Fibroblast of skin of abdomen (primary cell): ENCODE measurements around the gene FOXE3. TPM values are rescaled to one million over a fixed set of nuclear protein-coding genes. Genes with fewer than 3 reads are reported as not detected.

Experiments
- DNase-seq: peaks from one replicate; pipeline ENCODE4 v3.0.0-alpha.2; 2013
- polyA plus RNA-seq, 2 experiments: library from polyadenylated mRNA; unstranded; fragments of 120-200 nt; gene quantifications; one replicate each; pipeline ENCODE4 v1.2.1, GENCODE V29; 2013; ENCODE audit not compliant: insufficient read length in 2 of 2

FOXE3 gene
- not detected for polyA plus RNA-seq (2013, experiment 1 of 2; ENCODE audit: insufficient read length)
- not detected for polyA plus RNA-seq (2013, experiment 2 of 2; ENCODE audit: insufficient read length)

GRCh38 chr1:47415728-47416318, at the start of gene FOXE3:
Gene FOXE3 (plus strand): TSS chr1:47416285. CDS start chr1:47416316, 31 bp downstream.
- DNase-seq = no peak

- DNase-seq = no peak
Measured at GRCh38 chr1:47367651-47368050, 48.4 kb upstream of the FOXE3 start.

- no peak for DNase-seq
Measured at GRCh38 chr1:47371016-47371517, 45.0 kb upstream of the FOXE3 start.

GRCh38 chr1:47374501-47374900, 41.6 kb upstream of the FOXE3 start:
- no peak for DNase-seq

- no peak for DNase-seq
Measured at GRCh38 chr1:47378147-47378546, 37.9 kb upstream of the FOXE3 start.

- no peak for DNase-seq
Measured at GRCh38 chr1:47380699-47381098, 35.4 kb upstream of the FOXE3 start.

- DNase-seq = no peak
Measured at GRCh38 chr1:47382399-47382983, 33.6 kb upstream of the FOXE3 start.

GRCh38 chr1:47384083-47384482, 32.0 kb upstream of the FOXE3 start:
- DNase-seq = no peak

GRCh38 chr1:47385020-47385419, 31.1 kb upstream of the FOXE3 start:
- DNase-seq = no peak

GRCh38 chr1:47386268-47386667, 29.8 kb upstream of the FOXE3 start:
- DNase-seq = no peak

- no peak for DNase-seq
Measured at GRCh38 chr1:47388030-47388890, 27.8 kb upstream of the FOXE3 start.

- peak; percentile 60 for DNase-seq
Measured at GRCh38 chr1:47388891-47389238, 27.2 kb upstream of the FOXE3 start.

GRCh38 chr1:47389731-47390130, 26.4 kb upstream of the FOXE3 start:
- DNase-seq = no peak

- DNase-seq = no peak
Measured at GRCh38 chr1:47390843-47391242, 25.2 kb upstream of the FOXE3 start.

GRCh38 chr1:47393141-47393540, 22.9 kb upstream of the FOXE3 start:
- DNase-seq = no peak

- DNase-seq = no peak
Measured at GRCh38 chr1:47395433-47395832, 20.7 kb upstream of the FOXE3 start.

GRCh38 chr1:47396671-47397196, 19.4 kb upstream of the FOXE3 start:
- no peak for DNase-seq

- no peak for DNase-seq
Measured at GRCh38 chr1:47399138-47399845, 16.8 kb upstream of the FOXE3 start.

GRCh38 chr1:47399846-47400155, 16.3 kb upstream of the FOXE3 start:
- DNase-seq = no peak

GRCh38 chr1:47401761-47402160, 14.3 kb upstream of the FOXE3 start:
- no peak for DNase-seq

GRCh38 chr1:47402591-47402990, 13.5 kb upstream of the FOXE3 start:
- DNase-seq = no peak

GRCh38 chr1:47403321-47403910, 12.7 kb upstream of the FOXE3 start:
- no peak for DNase-seq
